ENCODE results near the gene UGT2B17.
"Not testable (repeated sequence)": the region's sequence is repeated elsewhere in the genome, so short reads cannot be mapped to it uniquely, and the experiment has no call there.

UGT2B17 gene

GRCh38 chr4:68576272-68577125, at the start of gene UGT2B17:
TSS of gene UGT2B17 (minus strand) at chr4:68576322. CDS start at chr4:68568484, 7,838 bp downstream.
- no peak for DNase-seq (ENCODE audit: low spot score)

- not testable (repeated sequence) for DNase-seq (ENCODE audit: low spot score)
These were observed 46.6 kb upstream of the UGT2B17 start for GRCh38 chr4:68622731-68623130.

- no peak for DNase-seq (ENCODE audit: low spot score)
These were observed 41.0 kb upstream of the UGT2B17 start for GRCh38 chr4:68617003-68617698.

GRCh38 chr4:68615699-68616422, 39.7 kb upstream of the UGT2B17 start:
- no peak for DNase-seq (ENCODE audit: low spot score)

- no peak for DNase-seq (ENCODE audit: low spot score)
These were observed 37.6 kb upstream of the UGT2B17 start for GRCh38 chr4:68613752-68614151.

- DNase-seq (ENCODE audit: low spot score) = no peak
These were observed 30.1 kb upstream of the UGT2B17 start for GRCh38 chr4:68606240-68606639.

- no peak for DNase-seq (ENCODE audit: low spot score)
These were observed 23.0 kb upstream of the UGT2B17 start for GRCh38 chr4:68599150-68599549.

- no peak for DNase-seq (ENCODE audit: low spot score)
These were observed 21.4 kb upstream of the UGT2B17 start for GRCh38 chr4:68597482-68597881.

GRCh38 chr4:68594678-68595077, 18.6 kb upstream of the UGT2B17 start:
- DNase-seq (ENCODE audit: low spot score) = no peak

GRCh38 chr4:68593112-68593511, 17.0 kb upstream of the UGT2B17 start:
- DNase-seq (ENCODE audit: low spot score) = no peak

GRCh38 chr4:68592673-68593072, 16.6 kb upstream of the UGT2B17 start:
- DNase-seq (ENCODE audit: low spot score) = no peak

GRCh38 chr4:68591204-68591603, 15.1 kb upstream of the UGT2B17 start:
- DNase-seq (ENCODE audit: low spot score) = no peak

- DNase-seq (ENCODE audit: low spot score) = no peak
These were observed 13.7 kb upstream of the UGT2B17 start for GRCh38 chr4:68589790-68590189.

GRCh38 chr4:68582339-68582717, 6.2 kb upstream of the UGT2B17 start:
- no peak for DNase-seq (ENCODE audit: low spot score)

- no peak for DNase-seq (ENCODE audit: low spot score)
These were observed 5.5 kb upstream of the UGT2B17 start for GRCh38 chr4:68581383-68582338.

- no peak for DNase-seq (ENCODE audit: low spot score)
These were observed 1.5 kb upstream of the UGT2B17 start for GRCh38 chr4:68577590-68577989.

- not testable (repeated sequence) for DNase-seq (ENCODE audit: low spot score)
These were observed 486 bp downstream of the UGT2B17 start for GRCh38 chr4:68575636-68576035.

GRCh38 chr4:68575081-68575480, 1.0 kb downstream of the UGT2B17 start:
- no peak for DNase-seq (ENCODE audit: low spot score)

- DNase-seq (ENCODE audit: low spot score) = no peak
These were observed 3.4 kb downstream of the UGT2B17 start for GRCh38 chr4:68572653-68573170.

GRCh38 chr4:68570122-68570507, 6.0 kb downstream of the UGT2B17 start:
- no peak for DNase-seq (ENCODE audit: low spot score)

GRCh38 chr4:68569466-68570121, 6.5 kb downstream of the UGT2B17 start:
- no peak for DNase-seq (ENCODE audit: low spot score)

Data from hematopoietic multipotent progenitor cell treated with erythropoietin and hydrocortisone succinate and interleukin-3 and kit ligand, for 15 days (in vitro differentiated cells).